ENCODE data around the gene HNF4A. TPM values are rescaled to one million over a fixed set of nuclear protein-coding genes. Genes with fewer than 3 reads are reported as not detected.

The HNF4A gene
- total RNA-seq, 4 donors from 2014 or later = not detected

GRCh38 chr20:44399446-44399845, 43.9 kb downstream of the HNF4A start:
- TF ChIP-seq CTCF (IDR thresholded peaks at IDR 0.05) (no peak), POLR2A (IDR thresholded peaks at IDR 0.05) (no peak)
- no peak overlapping the region for H3K27ac ChIP-seq
- H3K4me3 ChIP-seq (replicated peaks in 1 of 3) = no peak overlapping the region
- no peaks in the 10 kb centered on the region for H3K36me3 ChIP-seq
- H3K9me3 ChIP-seq = no peaks in the 10 kb centered on the region
- DNase-seq = no peak
- whole genome bisulfite sequencing, 2 donors = 70 to 75% methylated on average over 3 of the region's 3 CpGs
- intact Hi-C loops (cut with DNase I) = loop anchor here (10.0 kb wide), 1 partner anchor 65 kb away; no protein-coding TSS in a partner anchor
- H3K4me1 ChIP-seq = no peaks in the 10 kb centered on the region
- no peaks in the 10 kb centered on the region for H3K27me3 ChIP-seq

GRCh38 chr20:44400671-44400969, 45.1 kb downstream of the HNF4A start:
- 72 to 76% methylated on average over 5 of the region's 5 CpGs for WGBS, 2 donors
- H3K4me3 ChIP-seq (replicated peaks in 1 of 3) = no peak overlapping the region
- intact Hi-C loops (cut with DNase I) = no loop called here

DNA sequence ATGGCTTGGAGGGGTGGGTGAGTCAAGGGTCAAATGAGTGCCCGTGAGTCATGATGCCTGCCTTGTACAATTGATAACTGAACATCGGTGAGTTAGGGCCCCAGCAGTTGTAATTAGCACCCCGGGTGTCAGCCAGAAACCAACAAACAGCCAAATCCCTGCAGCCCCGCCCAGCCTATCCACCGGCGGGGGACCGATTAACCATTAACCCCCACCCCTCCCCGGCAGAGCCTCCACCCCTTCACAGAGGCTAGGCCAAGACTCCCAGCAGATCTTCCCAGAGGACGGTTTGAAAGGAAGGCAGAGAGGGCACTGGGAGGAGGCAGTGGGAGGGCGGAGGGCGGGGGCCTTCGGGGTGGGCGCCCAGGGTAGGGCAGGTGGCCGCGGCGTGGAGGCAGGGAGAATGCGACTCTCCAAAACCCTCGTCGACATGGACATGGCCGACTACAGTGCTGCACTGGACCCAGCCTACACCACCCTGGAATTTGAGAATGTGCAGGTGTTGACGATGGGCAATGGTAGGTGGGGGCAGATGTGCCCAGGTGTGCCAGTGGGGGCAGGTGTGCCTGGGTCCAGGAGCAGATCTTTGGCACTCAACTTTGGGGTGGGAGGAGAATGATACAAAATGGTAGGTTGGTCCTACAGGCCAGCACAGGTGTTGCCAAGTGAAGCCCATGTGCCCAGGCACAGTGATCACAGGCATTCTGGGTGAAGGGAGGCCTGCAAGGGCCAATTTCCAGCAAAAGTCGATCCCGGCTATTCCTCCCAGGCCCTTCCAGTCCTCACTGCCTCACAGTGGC, 45.7 kb downstream of the HNF4A start:
- intact Hi-C loops (cut with DNase I) = no loop called here
- no peak for DNase-seq
- Histone ChIP-seq H3K36me3 (no peaks in the 10 kb centered on the region), H3K27me3 (no peaks in the 10 kb centered on the region), H3K9me3 (no peaks in the 10 kb centered on the region), H3K27ac (no peak overlapping the region), H3K4me3 (replicated peaks in 1 of 3) (no peak overlapping the region), H3K4me1 (no peaks in the 10 kb centered on the region)
- WGBS, 2 donors = 73 to 78% methylated on average over 23 of the region's 23 CpGs
- TF ChIP-seq POLR2A (IDR thresholded peaks at IDR 0.05) (no peak), CTCF (IDR thresholded peaks at IDR 0.05) (no peak)

More at GRCh38 chr20:44400671-44400969, 45.1 kb downstream of the HNF4A start:
- TF ChIP-seq CTCF (IDR thresholded peaks at IDR 0.05) (no peak), POLR2A (IDR thresholded peaks at IDR 0.05) (no peak)
- DNase-seq = no peak
- no peaks in the 10 kb centered on the region for H3K4me1 ChIP-seq
- H3K9me3 ChIP-seq = no peaks in the 10 kb centered on the region
- no peaks in the 10 kb centered on the region for H3K36me3 ChIP-seq
- no peak overlapping the region for H3K27ac ChIP-seq
- no peaks in the 10 kb centered on the region for H3K27me3 ChIP-seq

DNA sequence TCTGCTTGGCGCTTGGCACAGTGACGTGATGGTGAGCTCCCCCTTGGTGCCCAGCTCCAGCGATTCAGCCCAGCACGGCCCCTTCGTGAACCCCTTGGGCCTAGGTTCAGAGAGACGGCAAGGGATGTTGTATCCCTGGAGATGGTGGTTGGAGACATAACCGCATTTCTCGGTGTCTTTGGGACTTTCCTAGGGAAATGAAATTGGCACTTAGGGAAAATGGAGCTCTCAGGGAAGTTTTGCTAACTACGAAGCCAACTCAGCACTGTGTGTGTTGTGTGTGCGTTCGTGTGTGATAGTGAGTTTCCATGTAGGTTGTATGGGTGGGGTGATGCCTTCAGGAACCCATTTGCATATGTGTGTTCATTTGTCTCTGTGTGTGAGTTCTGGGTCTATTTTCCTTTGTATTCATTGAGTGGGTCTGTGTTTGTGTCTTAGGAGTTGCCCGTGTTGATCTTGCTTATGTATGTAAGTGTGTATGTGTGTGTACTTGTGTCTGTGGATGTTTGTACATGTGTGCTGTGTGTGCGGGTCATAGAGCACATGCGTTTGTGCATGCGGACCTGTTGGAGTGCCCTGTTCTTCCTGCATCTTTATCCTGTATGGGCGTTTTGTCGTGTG, 46.4 kb downstream of the HNF4A start:
- Histone ChIP-seq H3K9me3 (no peaks in the 10 kb centered on the region), H3K4me3 (replicated peaks in 1 of 3) (no peak overlapping the region), H3K4me1 (no peaks in the 10 kb centered on the region), H3K27me3 (no peaks in the 10 kb centered on the region), H3K36me3 (no peaks in the 10 kb centered on the region), H3K27ac (no peak overlapping the region)
- intact Hi-C loops (cut with DNase I) = no loop called here
- no peak for DNase-seq
- WGBS, 2 donors = 88 to 92% methylated on average over 16 to 17 of the region's 17 CpGs
- TF ChIP-seq POLR2A (IDR thresholded peaks at IDR 0.05) = no peak
- no peak for TF ChIP-seq CTCF (IDR thresholded peaks at IDR 0.05)

Data from thyroid gland (tissue), 4 donors.